CD4-positive, alpha-beta T cell treated with Interleukin-15 for 4 hours (primary cell): ENCODE measurements around the gene ITPRID1.

ENCODE experiments used
- DNase-seq: peaks from one replicate; pipeline ENCODE4 v3.0.0-alpha.2; 2020; ENCODE audit warnings: low spot score

ITPRID1 gene

GRCh38 chr7:31695859-31696614, 182.1 kb downstream of the ITPRID1 start:
- no peak for DNase-seq

- no peak for DNase-seq
These were observed 185.2 kb downstream of the ITPRID1 start for GRCh38 chr7:31699050-31699449.

GRCh38 chr7:31702354-31702753, 188.5 kb downstream of the ITPRID1 start:
- DNase-seq, result no peak

- DNase-seq, result no peak
These were observed 191.5 kb downstream of the ITPRID1 start for GRCh38 chr7:31705377-31705776.

- DNase-seq, result no peak
These were observed 193.2 kb downstream of the ITPRID1 start for GRCh38 chr7:31707089-31707488.
